ENCODE measurements around the gene ZNF189.

The ZNF189 gene

GRCh38 chr9:101455656-101456240 is 57.1 kb downstream of the ZNF189 start:
- DNase-seq = no peak

GRCh38 chr9:101457003-101457402 is 58.4 kb downstream of the ZNF189 start:
- DNase-seq = no peak

- DNase-seq = no peak
These were observed 60.4 kb downstream of the ZNF189 start for GRCh38 chr9:101458963-101459631.
